ENCODE results near the gene EIF2B1. TPM values are rescaled to one million over a fixed set of nuclear protein-coding genes. Genes with fewer than 3 reads are reported as not detected.

Gene EIF2B1
- total RNA-seq, 6 experiments from 2014 or later: 48.7 to 51.9 (median 50.3) TPM

- no peak for DNase-seq
- no peak for TF ChIP-seq CTCF (IDR thresholded peaks at IDR 0.05)
- Mint-ChIP-seq H3K27ac (peak overlapping the region; percentile 59), H3K4me3 (peak overlapping the region; percentile 90), H3K27me3 (ENCODE audit: insufficient read depth) (peaks cover 2% of the 10 kb centered on the region), H3K36me3 (ENCODE audit: low read depth) (peaks cover 20% of the 10 kb centered on the region), H3K9me3 (no peaks in the 10 kb centered on the region), H3K4me1 (ENCODE audit: low read depth) (peaks cover 16% of the 10 kb centered on the region)
These were observed 30.8 kb downstream of the EIF2B1 start for GRCh38 chr12:123602651-123603195.

GRCh38 chr12:123601602-123602489, 31.6 kb downstream of the EIF2B1 start, which contains the start of gene DDX55:
TSS of gene DDX55 (plus strand) at chr12:123602099. CDS start at chr12:123602149, 50 bp downstream.
- H3K27me3 Mint-ChIP-seq (ENCODE audit: insufficient read depth): peaks cover 2% of the 10 kb centered on the region
- H3K4me3 Mint-ChIP-seq: peak within 1 kb of the TSS; percentile 90
- peaks cover 20% of the 10 kb centered on the region for H3K4me1 Mint-ChIP-seq (ENCODE audit: low read depth)
- peak; percentile 77 for DNase-seq
- H3K27ac Mint-ChIP-seq: peak within 1 kb of the TSS; percentile 59
- no peaks in the 10 kb centered on the region for H3K9me3 Mint-ChIP-seq
- peak; percentile 56; the same call in 1 of the 2 replicates for TF ChIP-seq CTCF (IDR thresholded peaks at IDR 0.05)
- H3K36me3 Mint-ChIP-seq (ENCODE audit: low read depth): peaks cover 21% of the 10 kb centered on the region

- no peak overlapping the region; the same call in 1 of the 2 replicates for H3K4me3 Mint-ChIP-seq
- H3K4me1 Mint-ChIP-seq (ENCODE audit: low read depth): peaks cover 27% of the 10 kb centered on the region
- no peak for DNase-seq
- peaks cover 37% of the 10 kb centered on the region for H3K36me3 Mint-ChIP-seq (ENCODE audit: low read depth)
- peak overlapping the region; percentile 21 for H3K27ac Mint-ChIP-seq
- H3K27me3 Mint-ChIP-seq (ENCODE audit: insufficient read depth): peaks cover 2% of the 10 kb centered on the region
- no peaks in the 10 kb centered on the region for H3K9me3 Mint-ChIP-seq
- TF ChIP-seq CTCF (IDR thresholded peaks at IDR 0.05): no peak
These were observed 33.8 kb downstream of the EIF2B1 start for GRCh38 chr12:123599721-123600120.

GRCh38 chr12:123599310-123599709, 34.2 kb downstream of the EIF2B1 start:
- no peak for DNase-seq
- H3K36me3 Mint-ChIP-seq (ENCODE audit: low read depth): peaks cover 37% of the 10 kb centered on the region
- no peak for TF ChIP-seq CTCF (IDR thresholded peaks at IDR 0.05)
- H3K27me3 Mint-ChIP-seq (ENCODE audit: insufficient read depth): peaks cover 2% of the 10 kb centered on the region
- H3K4me3 Mint-ChIP-seq: 0 out of 2 replicates have a peak overlapping the region, but pooled peaks have one; percentile 3
- peak overlapping the region; percentile 21 for H3K27ac Mint-ChIP-seq
- H3K4me1 Mint-ChIP-seq (ENCODE audit: low read depth): peaks cover 27% of the 10 kb centered on the region
- H3K9me3 Mint-ChIP-seq: no peaks in the 10 kb centered on the region

- H3K4me3 Mint-ChIP-seq: no peak overlapping the region
- peaks cover 4% of the 10 kb centered on the region for H3K27me3 Mint-ChIP-seq (ENCODE audit: insufficient read depth)
- H3K9me3 Mint-ChIP-seq: no peaks in the 10 kb centered on the region
- TF ChIP-seq CTCF (IDR thresholded peaks at IDR 0.05): no peak
- H3K36me3 Mint-ChIP-seq (ENCODE audit: low read depth): peaks cover 37% of the 10 kb centered on the region
- DNase-seq: no peak
- peaks cover 27% of the 10 kb centered on the region for H3K4me1 Mint-ChIP-seq (ENCODE audit: low read depth)
- H3K27ac Mint-ChIP-seq: no peak overlapping the region
These were observed 35.0 kb downstream of the EIF2B1 start for GRCh38 chr12:123598522-123598921.

Measured in HFFc6 (cell line).